Adrenal gland (tissue), 5 donors: ENCODE results near the gene SLC13A5.

Source experiments
- CTCF ChIP-seq, 6 experiments: fragments of 450-650 bp in 4 of 6; fragments of 200-600 bp in 2 of 6; sonication (generic) in 1 of 6; IDR thresholded peaks; 1 replicate in 5 of 6; 2 replicates in 1 of 6; pipeline versions ENCODE4 v1.5.1 to v1.8.0; 2016 to 2021; ENCODE audit warnings: antibody characterized with exemption in 6 of 6, mild to moderate bottlenecking in 2 of 6, moderate library complexity in 1 of 6
- POLR2A ChIP-seq, 2 donors: fragments of 450-650 bp; IDR thresholded peaks; one replicate each; pipeline ENCODE4 v1.6.1; 2017; ENCODE audit warnings: antibody characterized with exemption in 2 of 2, mild to moderate bottlenecking in 2 of 2, moderate library complexity in 1 of 2
- donor health status: DM: no; HTN: no; CAD: no.

GRCh38 chr17:6674586-6674985, 38.6 kb downstream of the SLC13A5 start:
- no peak for TF ChIP-seq CTCF (IDR thresholded peaks at IDR 0.05)
- no peak for TF ChIP-seq POLR2A (IDR thresholded peaks at IDR 0.05)
